ENCODE data around the gene MRPL2.
"Not testable (repeated sequence)": the region's sequence is repeated elsewhere in the genome, so short reads cannot be mapped to it uniquely, and the experiment has no call there.

MRPL2 gene

DNA sequence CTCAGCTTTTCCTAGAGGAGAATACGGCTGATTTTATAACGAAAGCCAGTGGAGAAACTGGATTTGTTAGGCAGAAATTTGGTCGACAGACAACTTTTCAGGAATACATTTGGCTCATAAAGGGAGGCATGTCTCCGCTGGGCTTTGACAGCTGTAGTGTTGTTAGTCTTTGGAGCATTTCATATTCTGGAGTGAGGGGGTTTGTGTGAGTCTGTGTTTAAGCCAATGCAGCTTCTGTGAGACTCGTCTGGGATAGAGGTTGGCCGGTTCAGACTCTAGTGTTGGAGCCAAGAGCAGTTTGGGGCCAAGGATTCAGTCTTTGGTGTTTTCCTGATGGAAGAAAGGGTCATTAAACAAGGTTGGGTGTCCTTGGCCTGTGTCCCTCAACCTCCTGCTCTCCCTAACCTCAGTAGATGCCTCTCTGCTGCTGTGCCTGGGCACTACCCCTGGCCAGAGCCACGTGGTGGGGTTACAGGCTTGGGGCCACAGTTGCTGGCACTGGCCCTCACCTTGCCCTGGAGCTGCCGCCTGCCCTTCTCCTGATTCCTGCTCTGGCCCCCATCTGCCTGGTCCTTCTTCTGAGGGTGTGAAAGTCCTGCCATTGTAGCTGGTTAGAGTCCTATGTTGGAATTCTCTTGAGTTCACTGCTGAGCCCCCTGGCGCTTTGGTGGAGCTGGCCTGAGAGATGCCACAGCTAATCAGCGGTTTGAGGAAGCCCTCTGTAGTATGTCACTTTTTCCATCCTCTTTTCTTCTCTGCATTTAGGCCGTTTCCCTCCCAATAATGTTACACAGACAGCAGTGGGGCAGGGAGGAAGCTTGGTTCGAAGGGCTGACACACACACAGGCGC is 23.8 kb upstream of the MRPL2 start:
- no peak for DNase-seq (ENCODE audit: low read depth in 1 of 2, low spot score in 1 of 2)

DNA sequence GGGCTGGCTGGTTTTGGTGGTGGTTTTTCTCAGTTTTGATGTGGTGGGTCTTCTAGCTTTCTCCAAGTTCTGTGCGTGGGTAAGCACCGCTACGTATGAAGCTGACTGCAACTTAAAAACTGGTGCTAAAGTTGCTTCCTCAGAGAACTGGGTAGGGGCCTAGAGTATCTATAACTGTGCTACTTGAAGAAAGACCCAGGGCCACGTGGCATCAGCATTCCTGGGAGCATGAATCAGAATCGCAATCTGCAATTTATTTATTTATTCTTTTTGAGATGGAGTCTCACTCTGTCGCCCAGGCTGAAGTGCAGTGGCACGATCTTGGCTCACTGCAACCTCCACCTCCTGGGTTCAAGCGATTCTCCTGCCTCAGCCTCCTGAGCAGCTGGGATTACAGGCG is 22.7 kb upstream of the MRPL2 start:
- DNase-seq (ENCODE audit: low read depth in 1 of 2, low spot score in 1 of 2), result not testable (repeated sequence)

DNA sequence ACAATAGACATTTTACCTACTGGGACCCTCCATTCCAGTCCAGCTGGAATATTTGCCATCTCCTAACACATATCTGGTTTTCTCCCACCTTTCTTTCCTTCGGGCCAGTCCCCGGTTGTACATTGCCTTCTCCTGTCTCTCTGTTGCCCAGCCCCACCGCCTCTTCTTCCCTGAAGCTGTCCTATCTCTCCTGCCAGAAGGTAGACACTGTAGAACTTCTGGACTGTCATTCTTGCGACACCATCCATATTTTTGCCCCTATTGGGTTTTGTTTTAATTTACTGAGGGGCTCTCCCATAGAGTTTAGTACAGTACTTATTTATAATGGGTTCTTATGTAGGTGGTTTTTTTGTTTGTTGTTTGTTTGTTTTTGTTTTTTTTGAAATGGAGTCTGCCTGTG is 21.8 kb upstream of the MRPL2 start:
- no peak for DNase-seq (ENCODE audit: low read depth in 1 of 2, low spot score in 1 of 2)

DNA sequence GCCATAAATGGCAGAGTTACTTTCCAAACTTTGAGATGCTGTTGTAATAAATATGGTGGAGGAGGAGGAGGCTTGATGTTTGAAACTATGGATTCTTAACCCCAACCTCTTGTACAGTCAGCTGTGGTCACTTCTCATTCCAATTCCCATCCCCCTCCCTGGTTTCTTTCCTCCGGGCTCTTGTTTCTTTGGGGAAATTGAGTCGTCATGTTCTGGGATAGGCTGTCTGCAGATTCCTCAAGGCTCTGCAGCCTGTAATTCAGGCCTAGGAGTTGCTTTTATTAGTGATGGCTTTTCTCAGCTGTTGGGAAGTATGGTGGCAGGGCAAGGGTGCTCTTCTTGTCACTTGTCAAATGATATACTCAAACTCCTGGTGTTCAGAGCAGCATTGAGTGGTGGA is 19.5 kb upstream of the MRPL2 start:
- no peak for DNase-seq (ENCODE audit: low read depth in 1 of 2, low spot score in 1 of 2)

DNA sequence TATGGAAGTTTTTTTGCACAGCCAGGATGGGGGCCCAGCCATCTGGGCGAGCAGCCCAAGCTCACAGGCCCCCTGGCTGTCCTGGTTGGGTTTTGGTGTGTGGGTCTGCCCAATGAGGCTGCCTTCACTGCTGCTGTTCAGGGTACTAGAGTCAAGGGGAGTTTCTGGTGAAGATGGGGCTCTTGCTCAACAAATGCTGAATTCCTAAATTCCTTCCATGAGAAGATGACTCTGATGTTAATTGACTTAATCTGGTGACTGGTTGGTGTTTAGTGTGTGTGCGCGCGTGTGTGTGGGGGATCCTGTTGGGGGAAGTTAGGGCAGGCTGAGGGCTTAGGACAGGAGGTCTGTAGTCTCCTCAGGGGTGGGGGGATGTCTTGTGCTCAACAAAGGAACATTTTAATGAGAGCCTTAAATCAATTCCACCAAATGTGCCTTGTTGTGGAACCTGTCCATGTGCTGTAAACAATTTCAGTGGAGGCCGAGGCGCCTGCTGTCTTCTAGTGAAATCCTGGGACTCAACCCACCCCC is 18.8 kb upstream of the MRPL2 start:
- DNase-seq (ENCODE audit: low read depth in 1 of 2, low spot score in 1 of 2), result no peak

DNA sequence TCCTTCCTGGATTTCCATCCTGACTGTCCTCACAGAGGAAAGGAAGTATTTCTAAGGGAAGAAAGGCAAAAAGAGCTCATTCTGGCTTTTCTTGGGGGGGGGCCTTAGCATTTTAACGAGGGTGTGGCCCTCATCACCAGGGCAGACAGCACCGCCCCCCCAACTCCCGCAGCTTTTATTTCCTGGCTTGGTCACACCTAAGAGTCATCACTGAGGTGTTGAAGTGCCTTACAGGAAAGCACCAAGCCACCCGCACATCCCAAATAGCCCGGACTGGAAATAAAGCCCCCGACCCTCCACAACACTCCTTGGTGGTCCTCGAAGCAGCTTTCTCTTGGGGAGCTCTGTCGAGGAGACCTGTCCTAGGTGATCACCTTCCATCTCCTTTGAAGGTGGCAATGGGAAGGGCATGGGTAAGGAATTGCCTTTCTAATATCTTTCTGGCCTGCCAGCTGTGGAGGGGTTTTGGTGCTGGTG is 18.1 kb upstream of the MRPL2 start:
- DNase-seq (ENCODE audit: low read depth in 1 of 2, low spot score in 1 of 2), result no peak

DNA sequence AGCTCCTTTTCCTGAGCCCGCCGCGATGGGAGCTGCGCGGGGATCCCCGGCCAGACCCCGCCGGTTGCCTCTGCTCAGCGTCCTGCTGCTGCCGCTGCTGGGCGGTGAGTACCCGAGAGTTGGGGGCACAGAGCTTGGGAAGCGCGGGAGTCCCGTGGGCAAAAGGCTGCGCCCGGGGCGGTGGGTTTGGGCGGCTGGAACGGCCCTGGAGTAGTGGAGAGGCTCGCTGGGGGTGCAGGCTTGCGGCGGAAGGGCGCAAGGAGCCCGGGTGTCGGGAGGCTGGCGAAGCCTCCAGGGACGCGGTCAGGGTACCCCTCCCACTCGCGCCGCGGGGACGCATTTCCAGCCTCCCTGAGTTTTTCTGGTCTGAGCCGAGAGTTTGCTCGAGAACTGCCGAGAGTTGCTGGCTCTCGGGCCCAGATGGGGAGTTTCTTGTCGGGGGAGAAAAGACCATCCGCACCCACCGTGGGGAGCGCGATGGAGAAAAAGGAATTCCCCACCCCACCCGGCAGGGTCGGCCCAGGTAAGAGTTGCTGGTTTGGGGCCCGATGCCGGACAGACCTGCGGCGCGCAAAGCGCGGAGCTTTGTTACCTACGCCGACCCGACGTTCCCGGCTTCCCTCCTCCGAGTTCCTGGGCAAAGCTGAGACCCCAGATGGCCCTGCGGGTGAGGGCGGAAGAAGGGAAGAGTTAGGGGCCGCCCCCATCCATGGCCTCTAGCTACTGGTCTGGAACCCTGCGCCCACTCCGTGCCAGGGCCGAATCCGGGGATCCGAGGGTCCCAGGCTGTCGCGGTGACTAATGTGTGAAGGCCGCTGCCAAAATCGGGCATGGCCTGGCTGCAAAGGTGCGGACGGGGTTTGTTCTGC is 17.5 kb upstream of the MRPL2 start:
- DNase-seq (ENCODE audit: low read depth in 1 of 2, low spot score in 1 of 2), result no peak

DNA sequence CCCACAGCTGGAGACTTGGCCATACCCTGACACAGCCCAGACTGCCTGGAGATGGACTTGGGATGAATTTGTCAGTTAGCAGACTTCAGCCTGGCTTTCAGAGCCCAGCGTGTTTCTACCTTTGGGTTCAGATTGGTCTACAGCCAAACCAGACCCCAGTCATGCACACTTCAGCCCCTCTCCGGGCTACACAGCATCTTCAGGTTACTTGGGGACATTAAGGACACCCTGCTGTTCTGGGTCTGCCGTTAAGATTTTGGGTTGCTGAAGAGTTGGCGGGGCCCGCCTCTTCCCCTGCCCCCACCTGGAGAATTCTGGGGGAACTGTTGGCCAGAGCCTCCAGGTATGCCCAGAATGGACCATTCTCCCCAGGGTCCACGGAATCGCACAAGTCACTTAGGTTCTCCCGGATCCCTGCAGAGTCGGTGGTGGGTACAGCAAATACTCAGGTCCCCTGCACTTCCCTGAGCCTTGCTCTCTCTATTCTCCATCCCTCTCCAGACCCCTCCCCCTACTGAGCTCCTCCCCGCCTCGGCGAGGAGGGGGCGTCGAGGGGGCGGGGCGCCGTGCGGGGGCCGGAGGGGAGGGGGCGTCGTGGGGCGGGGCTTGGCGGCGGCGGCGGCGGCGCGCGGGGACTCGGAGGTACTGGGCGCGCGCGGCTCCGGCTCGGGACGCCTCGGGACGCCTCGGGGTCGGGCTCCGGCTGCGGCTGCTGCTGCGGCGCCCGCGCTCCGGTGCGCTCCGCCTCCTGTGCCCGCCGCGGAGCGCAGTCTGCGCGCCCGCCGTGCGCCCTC is 16.6 kb upstream of the MRPL2 start, which contains the start of gene PTK7:
TSS of gene PTK7 (plus strand) at position 645 of the 794 bp plus-strand sequence. CDS start 175 bp downstream, outside the sequence.
- DNase-seq (ENCODE audit: low read depth in 1 of 2, low spot score in 1 of 2), result no peak

DNA sequence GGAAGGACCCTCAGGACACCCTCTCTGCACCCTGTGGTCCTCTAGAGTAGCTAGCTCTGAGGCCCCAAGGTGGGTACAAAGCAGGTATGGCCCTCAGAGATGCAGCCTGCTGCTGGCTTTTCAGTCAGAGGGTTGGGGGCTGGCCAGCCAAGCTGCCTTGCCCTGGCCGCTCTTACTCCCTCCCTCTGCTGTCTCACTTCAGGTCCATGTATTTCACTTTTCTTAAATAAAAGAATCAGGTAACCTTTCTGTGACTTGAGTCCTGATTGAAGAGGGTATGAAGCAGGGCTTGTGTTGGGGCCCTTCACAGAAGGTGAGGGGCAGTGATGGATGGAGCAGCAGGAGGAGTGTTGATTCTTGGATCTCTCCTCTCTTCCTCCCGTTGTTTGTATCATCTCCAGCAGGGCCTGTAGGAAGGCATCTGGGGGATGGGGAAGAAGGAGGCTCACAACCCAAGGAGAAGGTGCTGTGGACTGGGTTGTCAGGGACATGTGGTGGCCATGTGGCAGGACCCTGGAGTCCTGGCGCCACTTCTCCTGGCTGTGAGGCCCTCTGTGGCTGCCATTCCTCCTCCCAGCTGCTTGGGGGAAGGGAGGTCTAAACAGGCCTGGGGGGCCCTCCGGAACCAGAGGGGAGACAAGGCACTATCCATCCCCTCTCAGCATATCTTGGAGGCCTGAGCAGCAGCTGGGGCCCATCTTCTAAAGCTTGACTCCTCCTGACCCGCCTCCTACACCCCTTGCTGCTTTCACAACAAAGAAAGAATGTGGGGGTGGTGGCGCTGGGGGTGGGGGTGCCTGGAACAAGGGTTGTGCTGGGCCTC is 15.8 kb upstream of the MRPL2 start:
- DNase-seq (ENCODE audit: low read depth in 1 of 2, low spot score in 1 of 2), result no peak

DNA sequence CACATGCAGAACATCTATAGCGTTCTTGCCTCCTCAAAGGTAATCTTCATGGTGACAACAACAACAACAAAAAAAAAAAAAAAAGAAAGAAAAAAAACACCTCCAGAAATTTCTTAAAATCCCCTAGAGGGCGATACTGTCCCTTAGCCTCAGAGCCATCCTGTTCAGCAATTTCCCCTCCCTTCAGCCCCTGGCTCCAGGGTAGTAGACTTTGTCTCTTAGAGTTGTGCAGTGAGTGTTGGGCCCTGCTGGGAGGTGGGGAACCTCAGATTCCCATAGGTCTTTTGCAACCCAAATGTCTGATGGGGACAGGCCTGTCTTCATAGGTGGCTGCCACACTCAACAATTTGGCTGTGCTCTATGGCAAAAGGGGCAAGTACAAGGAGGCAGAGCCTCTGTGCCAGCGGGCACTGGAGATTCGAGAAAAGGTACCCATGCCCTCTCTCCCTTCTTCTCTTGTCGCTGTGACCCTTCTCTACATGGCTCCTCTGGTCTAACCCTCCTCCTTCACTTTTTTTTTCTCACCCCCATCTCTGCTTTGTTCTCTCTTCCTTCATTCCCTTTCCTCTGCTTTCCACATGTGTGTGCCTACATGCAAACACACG is 10.9 kb upstream of the MRPL2 start:
- DNase-seq (ENCODE audit: low read depth in 1 of 2, low spot score in 1 of 2), result no peak

DNA sequence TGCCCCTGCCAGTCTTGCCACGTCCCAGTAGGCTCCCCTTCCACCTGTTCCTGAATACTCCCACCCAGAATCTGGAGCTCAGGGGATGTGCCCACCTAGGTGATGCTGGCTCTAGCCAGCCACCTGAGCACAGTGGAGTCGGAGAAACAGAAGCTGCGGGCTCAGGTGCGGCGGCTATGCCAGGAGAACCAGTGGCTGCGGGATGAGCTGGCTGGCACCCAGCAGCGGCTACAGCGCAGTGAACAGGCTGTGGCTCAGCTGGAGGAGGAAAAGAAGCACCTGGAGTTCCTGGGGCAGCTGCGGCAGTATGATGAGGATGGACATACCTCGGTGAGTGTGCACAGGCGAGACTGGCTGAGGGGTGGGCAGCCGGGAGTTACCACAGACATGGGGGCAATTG is 3.6 kb upstream of the MRPL2 start:
- no peak for DNase-seq (ENCODE audit: low read depth in 1 of 2, low spot score in 1 of 2)

DNA sequence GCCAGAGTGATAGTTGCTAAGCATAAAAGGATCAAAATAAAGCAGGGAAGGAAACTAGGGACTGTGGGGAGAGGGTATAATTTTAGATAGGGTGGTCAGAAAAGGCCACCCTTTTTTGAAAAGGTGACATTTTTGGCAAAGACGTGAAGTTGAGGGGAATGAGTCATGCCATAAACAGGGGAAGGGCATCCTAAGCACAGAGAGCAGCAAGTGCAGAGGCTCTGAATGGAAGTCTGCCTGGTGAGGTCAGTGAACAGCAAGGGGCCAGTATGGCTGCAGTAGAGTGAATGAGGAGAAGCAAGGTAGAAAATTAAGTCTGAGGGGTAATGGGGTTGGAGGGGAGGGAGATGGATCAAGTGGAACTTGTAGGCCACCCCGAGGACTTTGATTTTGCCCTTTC is 2.6 kb upstream of the MRPL2 start:
- DNase-seq (ENCODE audit: low read depth in 1 of 2, low spot score in 1 of 2), result no peak

DNA sequence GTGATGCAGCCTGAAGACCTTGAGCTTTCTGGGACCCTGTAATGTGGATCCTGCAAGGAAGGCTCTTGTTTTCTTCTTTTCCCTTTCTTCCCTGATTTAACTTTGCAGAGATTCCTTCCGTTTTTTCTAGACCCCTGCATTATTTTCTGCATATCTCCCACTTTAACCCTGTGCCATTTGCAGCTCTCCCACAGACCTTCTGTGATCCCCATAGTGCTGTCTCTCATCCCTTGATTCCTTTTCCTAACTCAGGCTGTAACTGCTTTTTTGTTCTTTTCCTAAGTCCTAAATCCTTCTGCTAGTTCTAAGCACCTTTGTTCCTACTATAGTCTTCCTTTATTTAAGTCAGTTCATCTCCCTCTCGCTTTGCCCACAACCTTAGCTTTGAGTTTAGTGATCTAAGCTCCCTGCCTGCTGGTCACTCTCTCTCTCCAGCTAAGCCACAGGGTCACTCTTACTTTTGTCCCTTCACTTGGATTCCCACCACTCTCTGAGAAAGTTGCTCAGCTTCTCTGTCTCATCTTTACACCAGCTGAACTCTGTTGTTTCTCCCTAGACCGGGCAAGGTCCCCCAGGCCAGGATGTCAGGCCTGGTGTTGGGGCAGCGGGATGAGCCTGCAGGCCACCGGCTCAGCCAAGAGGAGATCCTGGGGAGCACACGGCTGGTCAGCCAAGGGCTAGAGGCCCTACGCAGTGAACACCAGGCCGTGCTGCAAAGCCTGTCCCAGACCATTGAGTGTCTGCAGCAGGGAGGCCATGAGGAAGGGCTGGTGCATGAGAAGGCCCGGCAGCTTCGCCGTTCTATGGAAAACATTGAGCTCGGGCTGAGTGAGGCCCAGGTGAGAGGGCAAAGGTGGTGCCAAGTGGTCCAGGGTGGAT is 1.8 kb upstream of the MRPL2 start:
- DNase-seq (ENCODE audit: low read depth in 1 of 2, low spot score in 1 of 2), result no peak

DNA sequence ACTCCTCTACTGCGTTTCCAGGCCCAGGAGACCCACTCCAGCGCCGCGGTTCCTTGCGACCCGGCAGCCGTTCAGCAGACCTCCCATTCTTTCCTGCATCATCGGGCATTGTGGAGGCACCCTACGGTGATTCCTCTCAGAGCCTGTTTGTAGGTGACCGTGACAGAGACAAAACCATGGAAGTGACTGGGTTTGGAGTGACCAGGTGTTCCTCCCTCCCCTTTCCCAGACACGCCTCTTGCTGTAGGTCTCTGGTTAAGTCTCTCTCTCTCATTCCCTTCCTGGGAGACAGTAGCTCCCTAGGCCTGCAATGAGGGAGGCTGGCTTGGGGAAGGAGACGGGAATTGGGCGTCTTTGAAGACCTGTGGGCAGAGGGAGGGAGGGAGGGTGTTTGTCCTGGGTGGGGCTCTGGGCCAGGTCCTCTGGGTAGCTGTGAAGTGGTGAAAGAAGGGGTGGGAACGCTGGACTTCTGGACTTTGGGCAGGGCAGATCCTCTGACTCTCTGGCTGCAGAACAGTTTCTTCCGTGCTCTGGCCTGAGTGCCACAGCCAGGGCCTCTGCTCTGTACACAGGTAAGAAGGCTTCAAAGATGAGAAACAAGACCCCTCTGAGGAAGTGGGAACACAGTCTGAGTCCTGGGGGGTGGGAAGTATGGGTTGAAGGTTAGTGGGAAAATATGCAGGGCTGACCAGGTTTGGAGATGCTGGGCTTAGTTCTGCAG is 960 bp upstream of the MRPL2 start:
- DNase-seq (ENCODE audit: low read depth in 1 of 2, low spot score in 1 of 2), result no peak

DNA sequence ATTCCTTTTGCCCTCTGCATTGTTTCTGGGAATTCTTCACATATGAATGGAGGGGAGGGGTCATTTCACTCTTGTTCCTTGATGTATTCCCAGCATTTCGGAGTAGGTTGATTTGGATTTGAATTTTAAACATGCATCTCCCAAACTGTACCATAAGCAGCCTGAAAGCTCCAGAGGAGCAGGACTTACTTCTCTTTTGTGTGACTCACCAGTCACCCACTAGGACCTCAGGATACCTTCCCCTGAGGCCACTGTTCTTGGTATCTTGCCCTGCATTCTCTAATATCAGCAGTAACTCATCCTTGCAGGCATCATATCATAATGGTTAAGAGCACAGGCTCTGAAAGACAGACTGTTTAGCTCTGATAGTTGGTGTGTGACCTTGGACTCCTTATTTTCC is 703 bp downstream of the MRPL2 start:
- DNase-seq (ENCODE audit: low read depth in 1 of 2, low spot score in 1 of 2), result no peak

DNA sequence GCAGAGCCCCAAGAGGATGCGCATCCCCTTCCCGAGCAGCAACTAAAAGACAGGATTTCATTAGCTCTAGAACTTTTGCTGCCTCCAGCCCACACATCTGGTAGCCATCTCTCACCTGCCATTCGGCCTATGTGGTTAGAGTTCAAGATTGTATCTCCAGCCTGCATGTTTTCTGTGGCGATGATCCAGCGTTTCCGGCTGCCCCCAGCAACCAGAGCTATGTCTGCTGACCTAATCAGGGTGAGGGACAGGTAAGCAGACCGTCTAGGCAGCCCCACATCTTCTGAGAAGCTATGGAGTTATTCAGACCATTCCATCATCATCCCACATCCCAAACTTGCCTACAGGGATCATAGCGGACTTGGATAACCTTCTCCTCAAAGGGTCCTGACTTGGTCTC is 3.3 kb downstream of the MRPL2 start:
- DNase-seq (ENCODE audit: low read depth in 1 of 2, low spot score in 1 of 2), result no peak

DNA sequence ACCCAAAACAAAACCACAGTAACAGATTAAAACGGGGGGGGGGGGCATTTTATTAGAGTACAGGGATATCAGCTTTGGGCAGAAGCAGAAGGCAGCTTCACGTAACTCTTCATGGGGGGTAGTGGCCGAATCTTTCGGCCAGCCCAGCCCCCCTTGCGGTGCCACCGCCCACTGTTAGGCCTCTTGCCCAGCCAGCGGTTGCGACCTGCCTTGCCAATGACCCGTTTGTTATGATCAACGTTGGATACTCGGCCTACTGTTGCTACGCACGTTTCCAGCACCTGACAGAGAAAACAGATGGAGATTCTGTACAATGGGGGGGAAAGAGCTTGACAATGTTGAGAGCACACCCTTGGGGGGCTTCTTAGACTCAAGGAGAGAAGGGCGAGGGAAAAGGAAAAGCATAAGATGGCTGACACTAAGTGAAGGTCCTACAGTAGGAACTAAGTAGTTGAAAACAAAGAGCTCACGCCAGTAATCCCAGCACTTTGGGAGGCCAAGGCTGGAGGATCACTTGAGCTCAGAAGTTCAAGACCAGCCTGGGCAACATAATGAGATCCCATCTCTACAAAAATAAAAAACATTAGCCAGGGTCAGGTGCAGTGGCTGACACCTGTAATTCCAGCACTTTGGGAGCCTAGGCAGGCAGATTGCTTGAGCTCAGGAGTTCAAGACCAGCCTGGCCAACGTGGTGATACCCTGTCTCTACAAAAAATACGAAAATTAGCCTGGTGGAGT is 4.9 kb downstream of the MRPL2 start:
- no peak for DNase-seq (ENCODE audit: low read depth in 1 of 2, low spot score in 1 of 2)
